Fibroblast of lung (primary cell): Measurements from ENCODE around the gene KASH5. TPM values are rescaled to one million over a fixed set of nuclear protein-coding genes. Genes with fewer than 3 reads are reported as not detected.

Source experiments
- DNase-seq, 2 donors: peaks; one replicate each; pipeline versions ENCODE4 v3.0.0 to v3.0.0-alpha.2; 2010; ENCODE audit warnings: low read depth in 2 of 2
- H2AFZ ChIP-seq: 2 replicates; pipeline ENCODE4 v1.5.1; 2012; ENCODE audit warnings: low read length, control low read depth, inconsistent platforms
- H3K27ac ChIP-seq: 2 replicates; pipeline ENCODE4 v1.5.1; 2011; ENCODE audit warnings: low read length, control low read depth; ENCODE audit not compliant: insufficient read depth
- H3K27me3 ChIP-seq: 2 replicates; pipeline ENCODE4 v1.5.1; 2011; ENCODE audit warnings: mild to moderate bottlenecking, low read length; ENCODE audit not compliant: control insufficient read depth, insufficient read depth
- H3K36me3 ChIP-seq: 2 replicates; pipeline ENCODE4 v1.5.1; 2011; ENCODE audit warnings: low read length; ENCODE audit not compliant: control insufficient read depth, insufficient read depth
- H3K4me1 ChIP-seq: 2 replicates; pipeline ENCODE4 v1.5.1; 2011; ENCODE audit warnings: low read length; ENCODE audit not compliant: control insufficient read depth, insufficient read depth; ENCODE audit errors: extremely low read depth
- H3K4me2 ChIP-seq: 2 replicates; pipeline ENCODE4 v1.5.1; 2011; ENCODE audit warnings: low read length, control low read depth; ENCODE audit not compliant: insufficient read depth; ENCODE audit errors: extremely low read depth
- H3K4me3 ChIP-seq, 4 experiments: fragments of 200-600 bp in 1 of 4; sonication (generic) in 1 of 4; replicated peaks in 1 of 4; 2 replicates each; pipeline ENCODE4 v1.5.1; 2011 to 2016; ENCODE audit warnings: low read length in 4 of 4, low read depth in 3 of 4, mild to moderate bottlenecking in 3 of 4, control low read depth in 2 of 4, inconsistent platforms in 1 of 4, mixed read lengths in 1 of 4; ENCODE audit not compliant: insufficient read depth in 1 of 4; ENCODE audit errors: control extremely low read depth in 1 of 4
- H3K79me2 ChIP-seq: 2 replicates; pipeline ENCODE4 v1.5.1; 2012; ENCODE audit warnings: mild to moderate bottlenecking, low read length, inconsistent platforms; ENCODE audit not compliant: control insufficient read depth, insufficient read depth
- H3K9ac ChIP-seq: 2 replicates; pipeline ENCODE4 v1.5.1; 2011; ENCODE audit warnings: mild to moderate bottlenecking, low read length, control low read depth; ENCODE audit not compliant: insufficient read depth
- H3K9me3 ChIP-seq: 2 replicates; pipeline ENCODE4 v1.5.1; 2012; ENCODE audit warnings: low read depth, low read length; ENCODE audit not compliant: control insufficient read depth, insufficient read depth
- H4K20me1 ChIP-seq: 2 replicates; pipeline ENCODE4 v1.5.1; 2011; ENCODE audit warnings: low read length; ENCODE audit not compliant: control insufficient read depth, insufficient read depth; ENCODE audit errors: extremely low read depth
- EZH2 ChIP-seq: IDR thresholded peaks from 2 replicates; pipeline ENCODE4 v1.5.1; 2012; ENCODE audit warnings: low read length, control low read depth, mild to moderate bottlenecking; ENCODE audit errors: missing control alignments
- polyA plus RNA-seq, 2 donors: library from polyadenylated mRNA; depleted of rRNA in 1 of 2; stranded (reverse) in 1 of 2; unstranded in 1 of 2; fragments of >200 nt; gene quantifications; 2 replicates each; pipeline ENCODE4 v1.2.1, GENCODE V29; 2011 to 2012; ENCODE audit warnings: missing spikeins in 1 of 2
- total RNA-seq: library from RNA; depleted of rRNA; stranded (reverse); fragments of >200 nt; gene quantifications from 2 replicates; pipeline ENCODE4 v1.2.1, GENCODE V29; 2014
- TF ChIP-seq, protein P1 (sequence below), 2 donors: IDR thresholded peaks in 1 of 2; conservative IDR thresholded peaks in 1 of 2; 1 replicate in 1 of 2; 2 replicates in 1 of 2; pipeline ENCODE4 v1.5.1; 2011 to 2012; ENCODE audit warnings: low read length in 2 of 2, control low read depth in 1 of 2, inconsistent platforms in 1 of 2, low read depth in 1 of 2, mild to moderate bottlenecking in 1 of 2

KASH5 gene
- total and polyA plus RNA-seq, 2 donors (not counting 1 experiment from before 2014, with no cell fraction given), result not detected

DNA sequence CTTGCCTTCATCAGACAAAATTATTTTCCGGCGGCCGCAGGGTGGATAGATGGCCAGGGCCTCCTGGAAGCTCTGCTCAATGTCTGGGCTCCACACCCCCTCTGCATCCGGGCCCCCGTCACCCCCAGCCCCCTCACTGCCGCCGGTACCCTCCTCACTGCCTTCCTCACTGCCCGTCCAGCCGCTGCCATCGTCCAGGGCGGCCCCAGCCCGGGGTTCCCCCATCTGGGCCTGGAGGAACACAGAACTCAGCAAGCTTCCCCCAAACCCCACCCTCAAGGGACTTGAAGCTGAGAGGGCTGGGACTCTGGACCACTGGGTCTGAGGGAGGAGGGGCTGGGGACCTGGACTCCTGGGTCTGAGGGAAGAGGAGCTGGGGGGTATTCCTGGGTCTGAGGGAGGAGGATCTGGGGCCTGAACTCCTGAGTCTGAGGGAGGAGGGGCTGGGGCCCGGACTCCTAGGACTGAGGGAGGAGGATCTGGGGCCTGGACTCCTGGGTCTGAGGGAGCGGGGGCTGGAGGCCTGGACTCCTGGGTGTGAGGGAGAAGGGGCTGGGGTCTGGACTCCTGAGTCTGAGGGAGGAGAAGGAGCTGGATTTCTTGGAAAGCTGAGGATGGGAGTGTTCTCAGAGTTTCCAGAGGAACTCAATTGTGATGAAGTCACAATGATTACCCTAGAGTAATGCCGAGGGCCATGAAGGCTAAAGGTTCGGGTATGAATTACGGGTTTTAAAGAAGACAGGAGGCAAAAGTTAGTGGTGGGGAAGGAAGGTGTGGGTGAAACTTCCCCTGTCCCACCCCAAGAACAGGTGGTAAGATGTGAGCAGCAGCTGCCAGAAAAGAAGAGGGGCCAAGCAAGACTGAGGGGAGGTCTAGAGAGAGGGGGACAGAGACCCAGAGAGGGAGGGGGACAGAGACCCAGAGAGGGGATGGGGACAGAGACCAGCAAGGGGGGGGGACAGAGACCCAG lies 27.9 kb upstream of the KASH5 start:
- H3K27ac ChIP-seq, result no peak overlapping the region
- H3K27me3 ChIP-seq, result no peaks in the 10 kb centered on the region
- TF ChIP-seq, protein P1, sequence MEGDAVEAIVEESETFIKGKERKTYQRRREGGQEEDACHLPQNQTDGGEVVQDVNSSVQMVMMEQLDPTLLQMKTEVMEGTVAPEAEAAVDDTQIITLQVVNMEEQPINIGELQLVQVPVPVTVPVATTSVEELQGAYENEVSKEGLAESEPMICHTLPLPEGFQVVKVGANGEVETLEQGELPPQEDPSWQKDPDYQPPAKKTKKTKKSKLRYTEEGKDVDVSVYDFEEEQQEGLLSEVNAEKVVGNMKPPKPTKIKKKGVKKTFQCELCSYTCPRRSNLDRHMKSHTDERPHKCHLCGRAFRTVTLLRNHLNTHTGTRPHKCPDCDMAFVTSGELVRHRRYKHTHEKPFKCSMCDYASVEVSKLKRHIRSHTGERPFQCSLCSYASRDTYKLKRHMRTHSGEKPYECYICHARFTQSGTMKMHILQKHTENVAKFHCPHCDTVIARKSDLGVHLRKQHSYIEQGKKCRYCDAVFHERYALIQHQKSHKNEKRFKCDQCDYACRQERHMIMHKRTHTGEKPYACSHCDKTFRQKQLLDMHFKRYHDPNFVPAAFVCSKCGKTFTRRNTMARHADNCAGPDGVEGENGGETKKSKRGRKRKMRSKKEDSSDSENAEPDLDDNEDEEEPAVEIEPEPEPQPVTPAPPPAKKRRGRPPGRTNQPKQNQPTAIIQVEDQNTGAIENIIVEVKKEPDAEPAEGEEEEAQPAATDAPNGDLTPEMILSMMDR (conservative IDR thresholded peaks at IDR 0.05 in 1 of 2, IDR thresholded peaks at IDR 0.05 in 1 of 2; ENCODE audit: low read depth in 1 of 2, low read length in 2 of 2), result no peak
- no peak for TF ChIP-seq EZH2
- H3K4me3 ChIP-seq, result peak overlapping the region in 1 of 4 experiments; percentile 84
- H3K9me3 ChIP-seq, result no peaks in the 10 kb centered on the region
- DNase-seq, result no peak
- H2AFZ ChIP-seq, result no peak overlapping the region
- no peak overlapping the region for H3K9ac ChIP-seq
- peaks cover 11% of the 10 kb centered on the region for H3K36me3 ChIP-seq
- H4K20me1 ChIP-seq, result no peaks in the 10 kb centered on the region
- peaks cover 3% of the 10 kb centered on the region for H3K79me2 ChIP-seq
- no peak overlapping the region for H3K4me2 ChIP-seq
- peaks cover 6% of the 10 kb centered on the region for H3K4me1 ChIP-seq

DNA sequence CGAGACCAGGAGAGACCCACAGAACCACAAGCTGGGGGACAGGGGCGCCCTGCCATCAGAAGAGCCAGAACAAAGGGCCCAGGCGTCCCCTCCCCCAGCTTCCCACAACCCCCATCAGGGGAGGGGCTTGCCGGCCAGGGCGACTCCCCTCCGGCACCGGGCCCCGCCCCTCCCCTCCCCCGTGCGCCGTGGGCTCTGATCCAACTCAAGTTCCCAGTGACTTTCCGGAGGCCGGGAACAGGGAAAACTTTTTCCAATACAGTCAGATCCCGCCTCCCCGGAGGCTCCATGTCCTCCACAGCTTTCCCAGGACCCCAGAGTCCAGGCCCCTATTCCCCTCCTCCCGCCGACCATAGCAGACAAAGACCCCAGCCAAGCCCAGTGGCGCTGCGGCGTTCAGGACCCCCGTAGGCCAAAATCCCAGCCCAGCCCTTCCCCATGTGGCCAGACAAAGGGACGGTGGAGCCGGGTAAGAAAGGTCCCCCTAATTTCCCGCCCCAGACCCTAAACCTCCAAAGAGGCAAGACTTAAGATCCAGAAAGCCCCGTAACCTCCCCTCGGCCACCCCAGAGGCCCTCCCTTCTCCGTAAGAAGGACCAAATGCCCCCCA lies 26.5 kb upstream of the KASH5 start:
- Histone ChIP-seq H3K27ac (peak overlapping the region; percentile 79), H3K9me3 (no peaks in the 10 kb centered on the region), H3K4me2 (peak overlapping the region; percentile 88), H3K9ac (peak overlapping the region; percentile 79), H3K4me3 (peak overlapping the region; percentile 67 to 85 (median 82)), H2AFZ (peak overlapping the region; percentile 62), H3K4me1 (peaks cover 6% of the 10 kb centered on the region), H3K79me2 (peaks cover 3% of the 10 kb centered on the region), H3K36me3 (peaks cover 10% of the 10 kb centered on the region), H4K20me1 (no peaks in the 10 kb centered on the region), H3K27me3 (no peaks in the 10 kb centered on the region)
- DNase-seq, result peak; percentile 82 to 90
- TF ChIP-seq, protein P1 (conservative IDR thresholded peaks at IDR 0.05 in 1 of 2, IDR thresholded peaks at IDR 0.05 in 1 of 2; ENCODE audit: low read depth in 1 of 2, low read length in 2 of 2), result no peak
